K562 (cell line): Measurements from ENCODE around the gene SELPLG. TPM values are rescaled to one million over a fixed set of nuclear protein-coding genes. Genes with fewer than 3 reads are reported as not detected.
A peak's percentile ranks its signal among the peaks of the same experiment; 100 is the strongest.

Experiments used
- ATF7 ChIP-seq: fragments of 450-650 bp; IDR thresholded peaks from 2 replicates; pipeline ENCODE4 v1.7.1; 2014; ENCODE audit warnings: mild to moderate bottlenecking, moderate library complexity
- BACH1 ChIP-seq: fragments of 200-800 bp; sonication (Bioruptor generic); IDR thresholded peaks from 2 replicates; pipeline ENCODE4 v1.6.1; 2016; ENCODE audit warnings: missing genetic modification characterization, missing compliant biosample characterization
- CREB1 ChIP-seq, 2 experiments: sonication (generic) in 1 of 2; formaldehyde crosslinking in 1 of 2; IDR thresholded peaks; 2 replicates each; pipeline versions ENCODE4 v1.6.1 to v1.8.0; 2012 to 2022; ENCODE audit warnings: inconsistent platforms in 1 of 2, mild to moderate bottlenecking in 1 of 2, missing genetic modification reagents in 1 of 2, moderate library complexity in 1 of 2
- CXXC5 ChIP-seq: fragments of 250-450 bp; sonication (Bioruptor Pico); IDR thresholded peaks from 2 replicates; pipeline ENCODE4 v1.8.0; 2022; ENCODE audit warnings: inconsistent platforms, mild to moderate bottlenecking, moderate library complexity
- DNMT1 ChIP-seq: fragments of 450-650 bp; IDR thresholded peaks from 2 replicates; pipeline ENCODE4 v1.6.1; 2016; ENCODE audit warnings: antibody characterized with exemption, mild to moderate bottlenecking
- HMG20B ChIP-seq: fragments of 250-450 bp; sonication (Bioruptor Pico); IDR thresholded peaks from 2 replicates; pipeline ENCODE4 v1.5.0; 2021; ENCODE audit warnings: mild to moderate bottlenecking
- HOMEZ ChIP-seq: fragments of 250-450 bp; sonication (Bioruptor Pico); IDR thresholded peaks from 2 replicates; pipeline ENCODE4 v1.4.0; 2020; ENCODE audit warnings: mild to moderate bottlenecking, moderate library complexity
- MCM7 ChIP-seq, 2 experiments: fragments of 450-650 bp; IDR thresholded peaks; 2 replicates each; pipeline ENCODE4 v1.6.1; 2016 to 2018
- MEIS2 ChIP-seq: fragments of 450-650 bp; IDR thresholded peaks from 2 replicates; pipeline ENCODE4 v1.6.1; 2014; ENCODE audit warnings: mild to moderate bottlenecking; ENCODE audit not compliant: partially characterized antibody
- NCOA1 ChIP-seq: fragments of 450-650 bp; IDR thresholded peaks from 2 replicates; pipeline ENCODE4 v1.6.1; 2016; ENCODE audit warnings: low read depth
- NR4A1 ChIP-seq, 2 experiments: fragments of 250-450 bp in 1 of 2; fragments of 450-650 bp in 1 of 2; sonication (Bioruptor Pico) in 1 of 2; IDR thresholded peaks; 2 replicates each; pipeline versions ENCODE4 v1.4.0 to v1.6.1; 2016 to 2020; ENCODE audit warnings: mild to moderate bottlenecking in 2 of 2, missing compliant biosample characterization in 1 of 2, missing genetic modification characterization in 1 of 2, moderate library complexity in 1 of 2
- PYGO2 ChIP-seq: fragments of 450-650 bp; IDR thresholded peaks from 2 replicates; pipeline ENCODE4 v1.6.1; 2016; ENCODE audit warnings: mild to moderate bottlenecking, missing genetic modification characterization, moderate library complexity, missing compliant biosample characterization
- RBM34 ChIP-seq: fragments of 200-400 bp; formaldehyde crosslinking; IDR thresholded peaks from 2 replicates; pipeline ENCODE4 v1.6.1; 2018; ENCODE audit warnings: low read length, borderline replicate concordance; ENCODE audit not compliant: insufficient read depth
- REST ChIP-seq, 2 experiments: fragments of 450-650 bp; formaldehyde crosslinking in 1 of 2; IDR thresholded peaks; 2 replicates each; pipeline versions ENCODE4 v1.4.0 to v1.6.1; 2014 to 2020; ENCODE audit warnings: mild to moderate bottlenecking in 2 of 2, borderline replicate concordance in 1 of 2, low read depth in 1 of 2
- STAT5B ChIP-seq: fragments of 250-450 bp; sonication (Bioruptor Pico); IDR thresholded peaks from 2 replicates; pipeline ENCODE4 v1.8.0; 2021; ENCODE audit warnings: mild to moderate bottlenecking, inconsistent platforms
- TEAD1 ChIP-seq, 2 experiments: fragments of 450-650 bp in 1 of 2; sonication (generic) in 1 of 2; formaldehyde crosslinking; IDR thresholded peaks; 2 replicates each; pipeline versions ENCODE4 v1.4.0 to v1.8.0; 2020 to 2022; ENCODE audit warnings: mild to moderate bottlenecking in 2 of 2, missing genetic modification reagents in 1 of 2
- ZNF134 ChIP-seq: fragments of 250-450 bp; sonication (Bioruptor Pico); conservative IDR thresholded peaks from 2 replicates; pipeline ENCODE4 v1.4.0; 2020
- ZNF165 ChIP-seq: fragments of 250-450 bp; sonication (Bioruptor Pico); IDR thresholded peaks from 2 replicates; pipeline ENCODE4 v1.4.0; 2020; ENCODE audit warnings: borderline replicate concordance
- ZNF830 ChIP-seq: fragments of 250-450 bp; sonication (Bioruptor Pico); IDR thresholded peaks from 2 replicates; pipeline ENCODE4 v1.5.0; 2021; ENCODE audit warnings: mild to moderate bottlenecking
- polyA plus RNA-seq, 8 experiments: library from polyadenylated mRNA; depleted of rRNA in 4 of 8; stranded (reverse) in 5 of 8; unstranded in 3 of 8; fragments of >200 nt; fragmentation: Nextera tagmentation in 2 of 8; fragmentation: Illumina TruSeq in 1 of 8; extraction: Ambion mirVana in 2 of 8; extraction: Trizol in 1 of 8; gene quantifications; 2 replicates each; pipeline versions ENCODE4 v1.2.1 to v1.2.3, GENCODE V29; 2011 to 2014; ENCODE audit warnings: inconsistent platforms in 1 of 8, missing spikeins in 1 of 8
- total RNA-seq, 7 experiments: library from RNA; depleted of rRNA in 6 of 7; stranded (reverse); fragments of >200 nt in 6 of 7; fragmentation: Illumina TruSeq in 2 of 7; extraction: Trizol in 2 of 7; gene quantifications; 2 replicates each; pipeline versions ENCODE4 v1.2.1 to v1.2.3, GENCODE V29; 2011 to 2021; ENCODE audit warnings: low replicate concordance in 1 of 7

The SELPLG gene
- total and polyA plus RNA-seq, 9 of the 15 experiments (the other 6 are each of a cell fraction or from before 2014, with no cell fraction given) = 0.22 to 10.2 (median 1.7) TPM

- no peak for TF ChIP-seq REST (IDR thresholded peaks at IDR 0.05; ENCODE audit: borderline replicate concordance)
- TF ChIP-seq REST (CRISPR knock-in tag; IDR thresholded peaks at IDR 0.05; ENCODE audit: low read depth) = no peak
- no peak for TF ChIP-seq MCM7 (IDR thresholded peaks at IDR 0.05)
- TF ChIP-seq PYGO2 (tag) = no peak
- no peak for TF ChIP-seq RBM34
- TF ChIP-seq BACH1 (tag) = no peak
- peak; percentile 59; the same call in 1 of the 2 replicates for TF ChIP-seq NR4A1 (CRISPR knock-in tag; IDR thresholded peaks at IDR 0.05)
- peak; percentile 89 for TF ChIP-seq NR4A1 (tag; IDR thresholded peaks at IDR 0.05)
- peak; percentile 55; the same call in 1 of the 2 replicates for TF ChIP-seq ZNF165 (CRISPR knock-in tag)
- TF ChIP-seq HMG20B (CRISPR knock-in tag) = no peak
- TF ChIP-seq HOMEZ = 0 out of 2 replicates have a peak, but pooled peaks have one; percentile 27
- peak; percentile 56 for TF ChIP-seq CXXC5
- TF ChIP-seq CREB1 (IDR thresholded peaks at IDR 0.05) = no peak
- TF ChIP-seq CREB1 (CRISPR knock-in tag; IDR thresholded peaks at IDR 0.05) = 0 out of 2 replicates have a peak, but pooled peaks have one; percentile 23
- peak in 1 of 2 experiments; percentile 62; a peak in 2 of 4 replicates for TF ChIP-seq TEAD1 (CRISPR knock-in tag; IDR thresholded peaks at IDR 0.05)
- TF ChIP-seq DNMT1 = no peak
- 0 out of 2 replicates have a peak, but pooled peaks have one; percentile 38 for TF ChIP-seq ZNF830 (CRISPR knock-in tag)
- TF ChIP-seq MEIS2 = peak; percentile 18
- TF ChIP-seq NCOA1 = no peak
- TF ChIP-seq ATF7 = no peak
- no peak for TF ChIP-seq STAT5B
- 0 out of 2 replicates have a peak, but pooled peaks have one; percentile 27 for TF ChIP-seq ZNF134 (CRISPR knock-in tag)
These were observed at the start of gene SELPLG (continued) for GRCh38 chr12:108633534-108634248.
